ENCODE measurements around the gene MMP15.
"Not testable (repeated sequence)": the region's sequence is repeated elsewhere in the genome, so short reads cannot be mapped to it uniquely, and the experiment has no call there.

MMP15 gene

DNA sequence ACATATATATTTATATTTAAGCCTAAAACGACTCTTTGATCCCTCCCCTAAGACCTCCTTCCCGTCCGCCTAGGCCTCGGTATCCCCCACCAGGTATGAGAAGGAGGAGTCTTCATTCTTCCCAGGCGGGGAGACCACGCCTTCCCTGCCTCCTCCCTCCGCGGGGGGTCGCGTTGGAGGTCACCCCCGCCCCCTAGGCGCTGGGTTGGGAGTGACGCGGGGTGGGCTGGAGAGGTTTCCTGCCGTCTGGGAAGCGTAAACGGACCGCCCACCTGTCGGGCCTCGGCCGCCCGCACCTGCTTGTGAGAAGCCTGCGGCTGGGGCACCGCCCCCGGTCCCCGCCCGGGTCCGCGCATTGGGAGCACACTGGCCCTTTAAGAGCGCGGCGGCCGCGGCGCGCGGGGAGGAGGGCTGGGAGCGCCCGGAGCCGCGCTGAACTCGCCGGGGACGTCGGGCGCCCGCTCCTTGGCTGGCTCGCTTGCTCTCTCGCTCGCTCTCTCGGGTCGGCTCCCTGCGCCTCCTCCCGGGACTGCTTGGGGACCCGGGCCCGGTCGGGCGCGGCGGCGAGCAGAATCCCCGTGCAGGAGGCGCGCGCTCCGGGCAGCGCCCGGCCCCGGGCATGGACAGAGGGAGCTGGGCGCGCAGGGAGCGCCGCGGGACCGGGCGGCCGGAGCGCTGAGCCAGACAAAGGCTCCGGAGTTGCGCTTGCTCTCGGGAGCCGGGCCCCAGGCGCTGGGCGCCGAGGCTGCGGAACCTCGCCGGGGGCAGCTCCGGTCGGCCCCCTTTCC is at the start of gene MMP15:
MMP15 (plus strand) TSS at position 404 of the 788 bp plus-strand sequence. CDS start 597 bp downstream, outside the sequence.
- DNase-seq, result peak in 41 of 58 donors; percentile 22 to 73 (median 42)

DNA sequence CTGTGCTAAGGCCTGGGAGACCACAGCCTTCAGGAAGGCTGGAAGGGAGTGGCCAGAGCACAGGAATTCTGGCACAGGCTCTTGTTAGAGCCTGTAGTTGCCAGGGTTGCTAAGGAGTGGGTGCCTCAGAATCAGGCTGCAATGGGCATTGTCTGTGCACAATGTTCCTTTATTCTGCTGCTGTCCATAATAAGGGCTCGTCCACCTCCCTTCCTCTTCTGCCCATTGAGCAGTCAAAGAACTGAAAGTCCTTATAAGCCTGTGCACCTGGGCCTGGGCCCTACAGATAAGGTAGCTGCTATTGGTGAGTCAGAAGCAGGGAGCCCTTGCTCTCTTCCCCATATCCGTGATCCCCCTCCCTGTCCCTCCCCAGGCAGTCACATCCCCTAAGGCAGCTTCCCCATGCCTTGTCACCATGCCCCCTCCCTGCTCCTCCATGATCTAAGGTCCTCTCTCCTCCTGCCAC is 49.2 kb upstream of the MMP15 start:
- peak in 47 of 58 donors; percentile 17 to 81 (median 45) for DNase-seq

DNA sequence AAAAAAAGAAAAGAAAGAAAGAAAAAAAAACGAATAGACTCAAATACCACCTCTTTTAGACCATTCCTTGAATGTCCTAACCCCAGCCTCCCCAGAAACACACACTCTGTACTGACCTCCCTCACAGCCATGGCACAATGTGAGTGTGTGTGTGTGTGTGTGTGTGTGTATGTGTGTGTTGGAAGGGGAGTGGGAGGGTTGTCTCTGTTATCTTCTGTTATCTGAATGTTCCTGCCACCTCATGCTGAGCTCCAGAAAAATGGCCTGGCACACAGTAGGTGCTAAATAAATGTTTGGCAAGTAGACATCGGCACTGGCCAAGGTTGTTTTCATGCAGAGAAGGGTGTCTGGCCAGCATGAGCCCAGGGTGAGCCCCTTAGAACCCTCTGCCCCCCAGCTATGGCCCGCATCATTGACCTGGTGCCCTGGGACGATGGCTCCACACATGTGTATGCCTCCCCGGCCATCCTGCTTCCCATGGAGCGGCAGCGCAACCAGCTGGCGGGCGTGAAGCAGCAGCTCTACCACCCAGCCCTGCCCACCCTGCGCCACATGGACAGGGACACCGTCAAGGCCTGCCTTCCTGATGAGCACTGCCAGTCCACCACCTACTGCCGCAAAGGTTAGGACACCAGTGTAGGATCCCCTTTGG is 48.0 kb upstream of the MMP15 start:
- DNase-seq, result no peak

DNA sequence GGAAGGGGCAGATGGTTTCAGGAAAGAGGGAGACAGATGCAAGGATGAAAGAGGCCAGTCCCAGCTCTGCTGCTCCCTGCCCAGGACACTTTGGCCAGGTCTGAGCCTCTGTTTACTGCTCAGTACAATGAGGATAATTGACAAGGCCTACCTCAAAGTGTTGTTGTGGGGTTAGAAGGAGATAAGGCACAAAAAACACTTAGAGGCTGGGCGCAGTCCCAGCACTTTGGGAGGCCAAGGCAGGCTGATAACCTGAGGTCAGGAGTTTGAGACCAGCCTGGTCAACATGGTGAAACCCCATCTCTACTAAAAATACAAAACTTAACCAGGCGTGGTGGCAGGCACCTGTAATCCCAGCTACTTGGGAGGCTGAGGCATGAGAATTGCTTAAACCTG is 47.5 kb upstream of the MMP15 start:
- not testable (repeated sequence) for DNase-seq

DNA sequence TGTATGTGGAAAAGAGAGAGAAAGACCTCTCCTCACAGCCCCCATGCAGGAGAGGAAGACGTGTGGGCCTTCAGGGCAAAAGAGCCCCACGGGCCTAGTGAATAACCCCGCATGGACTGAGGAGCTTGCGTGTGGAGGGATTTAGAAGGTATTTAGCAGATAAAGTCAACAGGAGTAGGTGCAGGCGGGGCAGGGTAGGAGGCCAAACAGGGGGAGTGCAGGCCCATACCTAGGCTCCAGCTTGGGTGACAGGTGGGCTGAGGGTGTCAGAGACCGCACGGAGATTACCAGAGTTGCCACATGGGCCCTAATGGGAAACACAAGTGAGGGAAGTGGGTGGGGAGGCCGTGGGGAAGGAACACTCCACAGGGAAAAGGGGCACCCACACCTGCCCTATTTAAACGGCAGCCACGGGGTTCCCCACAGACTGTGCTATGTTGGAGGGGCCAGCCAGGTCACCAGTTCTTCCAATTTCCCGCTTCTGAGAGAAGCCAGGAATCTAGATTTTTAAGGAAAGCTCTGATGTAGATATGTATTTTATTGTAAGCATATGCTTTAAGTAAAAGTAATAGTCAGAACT is 46.5 kb upstream of the MMP15 start:
- DNase-seq, result no peak

DNA sequence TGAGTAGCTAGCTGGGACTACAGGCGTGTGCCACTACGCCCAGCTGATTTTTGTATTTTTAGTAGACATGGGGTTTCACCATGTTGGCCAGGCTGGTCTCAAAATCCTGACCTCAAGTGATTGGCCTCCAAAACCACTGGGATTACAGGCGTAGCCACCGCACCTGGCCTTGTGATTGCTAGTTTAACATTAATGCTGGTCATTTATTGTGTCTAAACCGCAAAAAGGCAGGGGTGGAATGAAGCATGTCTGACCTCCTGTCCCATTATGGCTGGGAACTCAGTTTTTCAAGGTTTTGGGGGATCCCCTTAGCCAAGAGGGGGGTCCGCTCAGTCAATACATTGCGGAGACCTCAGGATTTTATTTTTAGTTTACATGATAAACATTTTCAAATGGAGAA is 43.9 kb upstream of the MMP15 start:
- DNase-seq, result no peak

DNA sequence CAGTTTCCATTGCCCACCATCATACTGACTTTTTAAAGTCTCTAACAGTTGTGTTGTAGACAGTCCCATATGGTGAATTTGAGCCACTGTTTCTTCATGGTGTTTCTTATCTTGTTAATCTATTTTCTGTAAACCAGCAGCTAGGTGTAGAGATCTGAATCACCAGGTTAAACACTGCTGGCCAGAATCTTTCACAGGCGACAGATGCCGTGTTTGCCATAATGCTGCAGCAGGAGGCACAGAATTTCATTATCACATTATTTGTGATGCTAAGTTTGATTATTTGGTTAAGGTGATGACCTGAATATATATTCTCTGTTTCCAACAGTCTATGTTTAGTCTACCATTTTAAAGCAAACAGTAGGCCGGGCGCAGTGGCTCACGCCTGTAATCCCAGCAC is 43.2 kb upstream of the MMP15 start:
- no peak for DNase-seq

DNA sequence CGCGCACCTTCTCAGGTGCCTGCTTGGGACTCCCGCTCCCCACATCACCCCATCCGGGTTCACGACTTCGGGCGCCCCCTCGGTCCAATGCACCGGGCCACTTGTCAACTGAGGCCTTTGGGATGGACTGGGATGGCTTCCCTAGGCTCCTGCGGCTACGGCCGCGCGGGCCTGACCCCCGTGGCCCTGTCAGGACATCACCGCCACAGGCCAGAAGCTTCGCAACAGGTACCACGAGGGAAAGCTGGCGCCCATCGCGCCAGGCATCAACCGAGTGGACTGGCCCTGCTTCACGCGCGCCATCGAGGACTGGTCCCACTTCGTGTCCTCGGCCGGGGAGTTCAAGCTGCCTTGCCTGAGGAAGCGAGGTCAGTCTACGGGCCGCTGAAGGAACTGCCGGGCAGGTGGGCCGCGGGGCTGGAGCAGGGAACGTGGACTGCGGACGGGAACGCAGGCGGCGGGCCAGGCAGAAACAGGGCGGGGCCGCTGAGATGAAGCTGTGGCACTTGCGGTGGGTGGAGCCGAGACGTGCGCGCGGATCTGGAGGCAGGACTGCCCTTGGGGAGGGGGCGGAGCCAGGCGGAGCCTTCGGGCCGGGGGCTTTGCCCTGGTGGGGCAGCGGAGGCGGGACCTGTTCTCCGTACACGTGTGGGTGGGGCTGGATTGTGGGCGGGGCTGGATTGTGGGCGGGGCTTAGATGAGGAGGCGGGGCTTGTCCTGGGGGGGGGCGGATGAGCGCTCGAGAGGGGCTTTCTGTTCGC is 40.9 kb upstream of the MMP15 start:
- DNase-seq, result peak in 32 of 58 donors; percentile 15 to 83 (median 33)

DNA sequence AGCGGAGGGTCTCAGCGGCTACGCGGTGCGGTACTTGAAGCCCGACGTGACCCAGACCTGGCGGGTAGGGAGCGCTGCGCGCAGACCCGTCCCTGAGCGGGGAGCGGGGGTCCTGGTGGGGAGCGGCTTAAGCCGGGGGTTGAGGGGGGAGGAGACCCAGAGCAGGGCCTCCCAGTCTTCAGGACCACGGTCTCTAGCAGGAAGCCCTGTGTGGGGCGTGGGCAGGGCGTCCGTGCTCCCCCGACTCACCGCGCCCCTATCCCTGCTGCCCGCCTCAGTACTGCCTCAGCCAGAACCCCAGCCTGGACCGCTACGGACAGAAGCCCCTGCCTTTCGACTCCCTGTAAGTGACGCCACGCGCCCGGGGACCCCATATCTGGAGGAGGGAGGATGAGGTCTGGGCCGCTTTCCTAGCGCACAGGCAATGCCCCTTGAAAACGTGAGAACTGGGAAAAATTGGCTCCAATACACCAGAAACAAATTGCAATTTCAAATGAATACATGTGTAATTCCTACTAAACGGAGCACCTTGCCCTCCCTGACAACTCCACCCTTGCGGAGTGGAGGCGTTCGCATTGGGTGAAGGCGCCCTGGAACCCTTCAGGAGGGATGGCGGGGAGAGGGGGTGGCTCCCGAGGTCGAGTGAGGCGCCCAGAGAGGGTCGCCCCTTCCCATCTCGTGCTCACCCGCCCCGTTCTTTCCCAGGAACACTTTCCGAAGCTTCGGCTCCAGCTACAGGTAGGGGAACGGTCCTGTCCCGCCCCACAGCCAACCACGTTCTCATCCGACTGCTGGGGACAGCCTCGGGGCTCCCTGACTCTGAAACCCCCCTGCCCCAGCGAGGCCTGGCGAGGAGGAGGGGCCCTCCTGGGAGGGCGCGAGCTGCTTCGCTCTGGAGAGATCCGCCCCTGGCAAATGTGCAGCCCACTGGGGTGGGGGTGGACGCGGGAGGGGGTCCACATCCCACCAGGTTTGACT is 40.1 kb upstream of the MMP15 start:
- DNase-seq, result no peak

DNA sequence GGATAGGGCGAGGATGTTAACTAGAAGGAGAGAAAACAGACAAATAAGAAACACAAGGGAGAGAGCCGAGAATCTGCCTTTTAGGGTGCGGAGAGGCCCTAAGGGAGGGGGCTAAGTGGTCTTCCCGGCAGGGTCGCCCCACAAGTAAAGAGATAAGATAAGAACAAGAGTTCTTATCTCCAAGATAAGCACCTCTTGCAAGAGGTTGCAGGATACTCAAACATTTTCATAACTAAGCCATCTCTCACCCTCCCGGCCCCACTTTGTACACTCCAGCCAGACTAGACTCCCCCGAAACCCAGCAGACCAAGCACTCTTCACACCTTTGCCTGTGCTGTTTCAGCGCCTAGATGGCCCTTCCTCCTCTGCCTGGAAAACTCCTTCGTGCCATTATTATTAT is 39.4 kb upstream of the MMP15 start:
- no peak for DNase-seq

DNA sequence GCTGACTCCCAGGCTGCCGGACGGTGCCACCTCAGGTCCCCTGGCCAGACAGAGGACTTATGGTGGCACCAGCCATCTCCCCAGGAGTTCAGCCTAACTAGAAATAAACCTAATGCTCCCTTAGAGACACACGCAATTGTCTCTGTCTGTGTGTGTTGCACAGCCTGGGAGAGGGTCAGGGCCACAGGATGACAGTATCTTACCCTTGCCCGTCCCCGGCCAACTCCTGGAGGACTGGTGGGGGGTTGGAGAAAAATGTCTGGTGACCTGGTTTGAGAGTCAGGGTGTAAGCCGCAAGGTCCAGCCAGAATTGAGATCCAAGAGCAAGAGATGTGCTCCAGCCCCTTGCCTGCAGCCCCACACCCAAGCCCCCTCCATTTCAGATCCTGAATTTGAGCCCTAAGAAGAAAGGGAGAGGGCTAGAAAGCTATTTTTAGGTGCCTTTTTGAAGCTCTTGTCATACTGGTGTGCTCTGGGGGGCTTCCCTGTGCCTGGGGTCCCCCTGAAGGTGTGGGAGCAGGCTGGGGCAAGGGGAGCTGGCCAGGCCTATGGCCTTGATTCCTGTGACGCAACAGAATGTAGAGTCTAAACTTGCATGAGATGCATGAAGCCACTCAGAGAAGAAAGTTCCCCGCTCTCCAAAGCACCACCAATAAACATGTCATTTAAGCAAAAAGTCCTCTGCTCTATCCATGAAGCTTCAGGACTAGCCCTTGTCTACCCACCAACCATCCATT is 37.9 kb upstream of the MMP15 start:
- DNase-seq, result no peak

DNA sequence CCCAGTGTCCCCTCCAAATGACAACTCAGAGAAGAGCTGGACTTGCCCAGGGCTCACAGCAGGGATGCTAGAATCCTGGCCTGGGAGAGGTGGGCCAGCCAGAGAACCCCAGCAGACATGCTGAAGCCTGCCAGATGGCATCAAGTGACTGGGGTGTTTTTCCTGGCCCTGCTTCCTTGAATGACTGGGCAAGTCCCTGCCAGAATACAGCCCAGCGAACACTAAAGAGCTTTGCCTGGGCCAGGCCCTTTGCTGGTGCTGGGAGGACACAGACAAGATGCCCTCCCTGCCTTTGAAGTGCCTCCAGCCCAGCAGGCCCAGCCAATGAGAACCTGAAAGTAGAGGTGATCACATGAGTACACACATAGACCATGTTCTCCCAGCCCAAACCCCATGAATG is 36.6 kb upstream of the MMP15 start:
- peak in 31 of 58 donors; percentile 10 to 74 (median 37) for DNase-seq

DNA sequence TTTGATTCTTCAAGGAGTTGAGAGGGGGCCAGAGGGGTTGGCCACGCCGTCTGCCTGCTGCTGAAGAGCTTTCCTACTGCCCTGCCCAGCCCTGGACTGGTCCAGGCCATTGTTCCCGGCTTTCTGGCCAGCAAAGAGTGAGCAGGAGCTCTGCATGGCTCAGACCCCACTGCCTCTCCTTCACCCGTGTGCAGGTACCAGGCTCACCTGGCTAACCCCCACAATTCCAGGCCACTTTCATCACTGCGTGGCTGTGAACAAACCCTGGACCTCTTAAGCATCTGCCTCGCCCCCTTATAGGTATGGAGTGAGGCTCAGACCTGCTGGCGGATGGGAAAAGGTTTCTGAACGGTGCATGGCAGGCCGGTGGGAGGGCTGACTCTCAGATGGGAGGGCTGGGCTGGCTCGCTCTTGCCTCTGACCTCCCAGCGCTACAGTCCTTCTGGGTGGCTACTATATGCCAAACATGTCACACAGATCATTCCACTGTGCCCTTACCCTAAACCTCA is 33.9 kb upstream of the MMP15 start:
- DNase-seq, result no peak

DNA sequence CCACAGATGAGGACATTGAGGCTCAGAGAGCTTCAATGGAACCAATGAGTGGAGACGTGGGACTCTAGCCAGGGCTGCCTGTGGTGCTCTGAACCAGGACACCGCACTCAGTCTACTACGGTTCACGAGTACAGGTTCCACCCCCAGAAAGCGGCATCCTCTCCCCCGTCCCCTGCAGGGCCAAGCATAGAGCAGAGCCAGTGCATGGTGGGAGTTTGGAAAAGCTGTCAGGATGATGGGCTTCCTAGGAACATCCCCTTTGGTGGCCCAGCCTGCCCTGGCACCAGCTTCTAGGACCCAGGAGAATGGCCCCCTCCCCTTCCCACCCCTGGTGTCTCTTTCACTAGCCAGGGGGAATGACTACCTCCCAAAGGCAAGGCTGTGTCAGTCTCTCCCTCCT is 33.5 kb upstream of the MMP15 start:
- no peak for DNase-seq

DNA sequence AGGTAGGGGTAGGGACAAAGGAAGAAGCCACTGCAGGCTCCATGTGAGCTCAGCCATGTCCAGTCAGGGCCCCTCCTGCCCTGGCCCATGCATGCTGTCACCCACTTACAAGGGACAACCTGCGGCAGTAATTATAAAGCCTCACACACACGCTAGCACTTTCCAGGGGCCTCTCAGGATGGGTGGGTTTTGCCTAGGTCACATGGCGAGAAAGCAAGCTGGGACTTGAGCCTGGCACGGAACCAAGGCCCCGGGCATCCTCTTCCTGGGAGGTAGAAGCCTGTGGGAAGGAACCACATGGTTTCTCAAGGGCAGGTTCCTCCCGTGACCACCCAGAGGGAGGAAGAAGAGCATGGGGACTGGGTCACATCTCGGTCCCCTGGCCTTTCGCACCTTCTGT is 32.1 kb upstream of the MMP15 start:
- no peak for DNase-seq

DNA sequence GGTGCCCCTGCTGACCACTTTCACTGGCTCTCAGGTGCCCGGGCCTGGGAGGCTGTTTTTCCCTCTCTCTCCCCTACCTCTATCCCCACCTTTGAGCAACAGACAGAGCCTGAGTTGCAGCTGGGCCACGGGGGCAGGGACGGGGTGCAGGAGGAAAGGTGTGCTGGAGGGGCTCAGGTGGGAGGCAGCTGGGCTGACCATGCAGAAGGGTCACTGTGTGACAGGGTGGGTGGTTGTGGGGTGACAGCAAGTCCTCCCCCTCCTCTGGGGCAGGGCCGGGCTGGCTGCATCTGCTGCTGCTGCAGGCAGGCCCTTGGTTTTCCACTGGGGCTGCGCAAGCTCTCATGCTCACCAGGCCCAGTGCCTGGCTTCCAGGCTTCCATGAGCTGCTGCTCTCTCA is 31.7 kb upstream of the MMP15 start:
- no peak for DNase-seq

DNA sequence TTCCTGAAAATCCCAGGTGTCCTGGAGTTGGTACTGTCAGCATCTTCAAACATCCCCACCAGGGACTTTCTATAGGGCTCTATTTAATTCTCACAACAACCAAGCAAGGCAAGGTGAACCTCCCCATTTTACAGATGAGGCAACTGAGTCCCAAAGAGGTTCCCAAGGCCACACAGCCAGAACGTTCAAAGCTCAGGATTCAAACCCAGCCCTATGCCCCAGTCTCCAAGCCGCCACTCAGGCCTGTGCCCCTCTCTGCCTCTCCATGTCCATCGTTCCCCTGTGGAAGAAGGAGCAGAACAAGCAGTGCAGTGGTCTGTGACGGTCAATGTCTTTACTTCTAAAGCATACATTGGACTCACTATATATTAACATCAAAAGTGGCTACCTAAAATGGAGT is 31.2 kb upstream of the MMP15 start:
- no peak for DNase-seq

DNA sequence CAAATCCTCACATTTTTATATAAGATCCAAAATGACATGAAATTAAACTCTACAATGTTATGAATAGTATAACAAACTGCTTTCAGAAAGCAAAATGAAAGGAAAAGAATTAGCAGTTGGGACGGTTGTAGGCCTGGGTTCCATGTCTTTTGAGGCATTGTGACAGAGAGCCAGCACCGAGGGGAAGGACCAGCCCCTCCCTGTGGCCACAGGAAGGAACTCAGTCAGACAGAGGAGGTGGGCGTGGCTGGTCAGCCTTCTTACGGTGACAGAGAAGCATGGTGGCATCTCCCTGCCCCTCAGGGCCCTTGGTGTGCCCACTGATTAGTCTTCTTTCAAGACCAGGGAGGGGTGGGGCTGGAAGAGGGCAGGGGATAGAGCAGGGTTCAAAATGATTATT is 30.8 kb upstream of the MMP15 start:
- peak in 6 of 58 donors; percentile 10 to 30 (median 24) for DNase-seq

DNA sequence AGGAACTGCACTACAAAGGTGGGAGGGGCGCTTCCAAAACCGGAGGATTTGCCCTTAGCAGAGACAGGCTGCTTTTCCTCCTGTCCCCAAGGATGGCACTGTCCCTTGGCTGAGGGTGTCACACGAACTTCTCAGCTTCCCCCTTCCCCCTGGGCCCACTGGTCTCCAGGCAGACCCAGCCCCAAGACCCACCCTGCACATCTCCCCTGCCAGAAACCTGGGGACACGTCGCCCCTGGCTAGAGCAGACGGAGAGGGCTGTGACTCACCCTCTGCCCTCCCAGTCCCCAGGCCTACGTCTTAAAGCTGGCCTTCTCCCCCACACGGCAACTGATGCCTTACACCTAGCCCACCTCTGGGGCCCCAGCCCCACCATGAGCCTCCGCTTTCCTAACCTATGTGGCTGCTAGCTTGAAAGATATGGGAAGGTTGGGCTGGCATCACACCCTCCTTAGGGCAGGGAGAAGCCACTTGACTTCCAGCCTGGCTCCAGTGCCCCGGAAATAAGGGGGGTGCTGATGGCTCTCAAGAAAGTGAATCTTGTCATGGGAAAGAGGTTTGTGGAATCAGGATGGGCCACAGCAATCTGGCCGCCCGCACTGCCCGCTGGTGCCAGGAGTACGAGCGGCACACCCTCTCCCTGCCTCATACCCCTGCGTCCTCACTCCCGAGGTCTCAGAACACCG is 29.7 kb upstream of the MMP15 start:
- DNase-seq, result no peak

Measured in anterior cingulate cortex (tissue), 58 donors.